Heart right ventricle (tissue), 16 donors: ENCODE measurements around the gene TRPC6. TPM values are rescaled to one million over a fixed set of nuclear protein-coding genes. Genes with fewer than 3 reads are reported as not detected.

Experiments used
- ATAC-seq, 8 donors: fragments of 200-7000 bp; cut with Tn5 transposase; one replicate each; pipeline ENCODE4 v1.9.1; 2020; ENCODE audit warnings: mild to moderate bottlenecking in 8 of 8, moderate library complexity in 8 of 8, moderate number of reproducible peaks in 1 of 8
- DNase-seq, 2 donors: peaks; one replicate each; pipeline ENCODE4 v3.0.0-alpha.2; 2020
- H3K27ac ChIP-seq, 10 donors: fragments of 200-600 bp; sonication (generic) in 2 of 10; one replicate each; pipeline versions ENCODE4 v1.5.0 to v1.8.0; 2020 to 2022; ENCODE audit warnings: mild to moderate bottlenecking in 3 of 10
- H3K27me3 ChIP-seq, 7 donors: fragments of 200-600 bp; one replicate each; pipeline ENCODE4 v1.8.0; 2021 to 2022; ENCODE audit warnings: mild to moderate bottlenecking in 2 of 7
- H3K36me3 ChIP-seq, 9 donors: fragments of 200-600 bp; sonication (generic) in 1 of 9; one replicate each; pipeline versions ENCODE4 v1.5.0 to v1.8.0; 2020 to 2022; ENCODE audit warnings: mild to moderate bottlenecking in 2 of 9
- H3K4me1 ChIP-seq, 9 donors: fragments of 200-600 bp; sonication (generic) in 1 of 9; one replicate each; pipeline versions ENCODE4 v1.5.0 to v1.8.0; 2020 to 2022; ENCODE audit warnings: mild to moderate bottlenecking in 4 of 9
- H3K4me3 ChIP-seq, 10 donors: fragments of 200-600 bp; sonication (generic) in 2 of 10; one replicate each; pipeline versions ENCODE4 v1.5.0 to v1.8.0; 2020 to 2022; ENCODE audit warnings: mild to moderate bottlenecking in 7 of 10, moderate library complexity in 2 of 10
- H3K9me3 ChIP-seq, 11 donors: fragments of 200-600 bp in 10 of 11; sonication (generic) in 2 of 11; one replicate each; pipeline versions ENCODE4 v1.5.0 to v1.8.0; 2013 to 2022; ENCODE audit warnings: mild to moderate bottlenecking in 2 of 11, control low read depth in 1 of 11, moderate library complexity in 1 of 11
- WGBS, 2 donors: extraction: QIAGEN DNeasy Blood & Tissue Kit; methylation state at CpG; one replicate each; pipeline ENCODE4 v1.1.7; 2013; ENCODE audit warnings: inconsistent platforms in 1 of 2; 5-methylcytosine and 5-hydroxymethylcytosine counted together
- intact Hi-C, 10 donors: fragments of 100-400 bp; cut with DNase I; formaldehyde crosslinking; loops; one replicate each; pipeline versions ENCODE4 v1.11.1 to v1.14.2; 2022
- polyA plus RNA-seq, 2 donors: library from polyadenylated mRNA; stranded (reverse); fragments of 200-250 nt; gene quantifications; one replicate each; pipeline ENCODE4 v1.2.3, GENCODE V29; 2013
- total RNA-seq, 10 donors: library from RNA; stranded (reverse); fragmentation: NEBNext Ultra II Directional in 3 of 10; extraction: Animal tissue kit (Norgen Biotek cat#: 25700) in 3 of 10; gene quantifications; one replicate each; pipeline versions ENCODE4 v1.2.1 to v1.2.4, GENCODE V29; 2021 to 2023
- TF ChIP-seq, protein P1 (sequence below), 9 donors: fragments of 200-600 bp; sonication (generic) in 2 of 9; IDR thresholded peaks; one replicate each; pipeline versions ENCODE4 v1.5.0 to v1.8.0; 2021 to 2022; ENCODE audit warnings: antibody characterized with exemption in 9 of 9, mild to moderate bottlenecking in 5 of 9, moderate library complexity in 1 of 9
- donor health status: Arrhythmogenic right ventricular cardiomyopathy.
- donor health status: ischemic (EF 13 %, LVEDD 7.1; RV severe dilation, severe dysfunction).
- donor health status: healthy with polysubstance abuse.
- donor health status: DM: no; HTN: yes; CAD: no.
- donor health status: DM: no; HTN: no; CAD: no.
- donor health status: ischemic (EF 25% LVEDD 6.9; RV normal size, moderate dysfunction).
- donor health status: ischemic (EF 25% LVEDD 5.7; RV mildly dilated, moderate dysfunction).
- donor health status: healthy.
- donor health status: DM: yes; HTN: yes; CAD: no.
- donor health status: Ischemic cardiomyopathy.
- donor health status: ischemic (EF 35%, LVEDD 5.7; RV mildly dilated, moderate dysfunction).
- donor health status: nonischemic (EF 11% LVEDD 7.7; RV severe dilation, severe dysfunction).
- donor health status: DM: yes; HTN: yes; CAD: no.
- donor health status: PGD.
- donor health status: ischemic (EF 29% LVEDD 5.4; RV normal size, mild dysfunction).
- donor health status: nonischemic (EF 23%, LVEDD 6.1; RV moderate dilation, normal function).

The TRPC6 gene
- total and polyA plus RNA-seq, 12 donors = 0.14 to 1.4 (median 0.40) TPM

DNA sequence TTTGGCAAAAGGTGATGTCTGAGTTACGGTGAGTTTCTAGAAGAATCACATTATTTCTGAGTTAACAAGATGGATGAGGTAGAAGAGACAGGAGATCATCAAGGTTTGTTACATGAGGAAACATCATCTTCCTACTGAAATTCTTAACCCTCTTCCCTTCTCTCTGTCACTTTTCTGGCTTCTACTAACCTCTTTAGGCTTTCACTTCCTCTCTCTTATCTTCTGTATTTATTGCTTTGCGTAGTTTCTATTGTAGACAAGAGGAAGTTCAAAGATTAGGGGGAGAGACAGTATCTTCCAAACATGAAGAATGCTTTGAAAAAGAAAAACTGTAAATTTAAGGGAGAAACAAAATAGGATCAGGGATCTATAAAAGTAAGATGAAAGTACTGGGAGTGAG, 75.4 kb downstream of the TRPC6 start:
- ATAC-seq (no peak), DNase-seq (no peak)
- H3K27ac ChIP-seq = no peak overlapping the region
- peaks cover 0 to 4% (median 0%) of the 10 kb centered on the region in 11 donors for H3K9me3 ChIP-seq
- TF ChIP-seq, protein P1, sequence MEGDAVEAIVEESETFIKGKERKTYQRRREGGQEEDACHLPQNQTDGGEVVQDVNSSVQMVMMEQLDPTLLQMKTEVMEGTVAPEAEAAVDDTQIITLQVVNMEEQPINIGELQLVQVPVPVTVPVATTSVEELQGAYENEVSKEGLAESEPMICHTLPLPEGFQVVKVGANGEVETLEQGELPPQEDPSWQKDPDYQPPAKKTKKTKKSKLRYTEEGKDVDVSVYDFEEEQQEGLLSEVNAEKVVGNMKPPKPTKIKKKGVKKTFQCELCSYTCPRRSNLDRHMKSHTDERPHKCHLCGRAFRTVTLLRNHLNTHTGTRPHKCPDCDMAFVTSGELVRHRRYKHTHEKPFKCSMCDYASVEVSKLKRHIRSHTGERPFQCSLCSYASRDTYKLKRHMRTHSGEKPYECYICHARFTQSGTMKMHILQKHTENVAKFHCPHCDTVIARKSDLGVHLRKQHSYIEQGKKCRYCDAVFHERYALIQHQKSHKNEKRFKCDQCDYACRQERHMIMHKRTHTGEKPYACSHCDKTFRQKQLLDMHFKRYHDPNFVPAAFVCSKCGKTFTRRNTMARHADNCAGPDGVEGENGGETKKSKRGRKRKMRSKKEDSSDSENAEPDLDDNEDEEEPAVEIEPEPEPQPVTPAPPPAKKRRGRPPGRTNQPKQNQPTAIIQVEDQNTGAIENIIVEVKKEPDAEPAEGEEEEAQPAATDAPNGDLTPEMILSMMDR (IDR thresholded peaks at IDR 0.05) = no peak
- H3K4me1 ChIP-seq = no peaks in the 10 kb centered on the region
- intact Hi-C loops = no loop called here
- H3K27me3 ChIP-seq = no peaks in the 10 kb centered on the region
- H3K4me3 ChIP-seq = no peak overlapping the region
- WGBS, 2 donors = 38 to 42% methylated on average over 2 of the region's 2 CpGs
- H3K36me3 ChIP-seq = no peaks in the 10 kb centered on the region

DNA sequence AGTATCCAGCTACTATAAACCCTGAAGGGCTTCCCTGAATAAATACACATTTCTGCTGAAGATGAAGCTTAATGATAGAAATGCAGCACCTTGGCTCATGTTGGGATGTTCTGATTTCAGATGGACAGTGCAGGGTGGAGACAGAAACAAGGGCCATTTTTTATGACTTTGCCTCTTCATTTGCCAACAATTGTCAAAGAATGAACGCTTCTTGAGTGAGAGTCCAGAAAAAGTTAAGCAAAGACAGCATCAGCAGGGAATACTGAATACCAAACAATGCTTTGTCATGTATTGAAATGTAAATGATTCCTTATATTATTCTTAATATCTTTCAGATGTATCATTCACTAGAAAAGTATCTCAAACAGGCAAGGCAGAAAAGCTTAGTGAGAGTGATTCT, 84.9 kb downstream of the TRPC6 start:
- Histone ChIP-seq H3K27ac (no peak overlapping the region), H3K36me3 (no peaks in the 10 kb centered on the region), H3K27me3 (no peaks in the 10 kb centered on the region), H3K9me3 (no peaks in the 10 kb centered on the region), H3K4me3 (no peak overlapping the region), H3K4me1 (peaks cover 0 to 5% (median 0%) of the 10 kb centered on the region in 9 donors)
- WGBS, 2 donors = 74 to 79% methylated on average over 1 of the region's 1 CpG
- TF ChIP-seq, protein P1 (IDR thresholded peaks at IDR 0.05) = no peak
- DNase-seq (no peak), ATAC-seq (no peak)
- intact Hi-C loops = no loop called here

- H3K27me3 ChIP-seq = no peaks in the 10 kb centered on the region
- DNase-seq (no peak), ATAC-seq (no peak)
- intact Hi-C loops = no loop called here
- H3K36me3 ChIP-seq = no peaks in the 10 kb centered on the region
- WGBS, 2 donors = 17 to 26% methylated on average over 5 of the region's 5 CpGs
- TF ChIP-seq, protein P1 (IDR thresholded peaks at IDR 0.05) = no peak
- peaks cover 0 to 5% (median 0%) of the 10 kb centered on the region in 9 donors for H3K4me1 ChIP-seq
- H3K9me3 ChIP-seq = no peaks in the 10 kb centered on the region
- H3K4me3 ChIP-seq = no peak overlapping the region
- no peak overlapping the region for H3K27ac ChIP-seq
Observed at GRCh38 chr11:101497291-101497690, 86.5 kb downstream of the TRPC6 start.

- 26 to 57% methylated on average over 2 of the region's 2 CpGs for WGBS, 2 donors
- intact Hi-C loops = no loop called here
- DNase-seq (no peak), ATAC-seq (no peak)
- Histone ChIP-seq H3K27me3 (no peaks in the 10 kb centered on the region), H3K4me1 (no peaks in the 10 kb centered on the region), H3K27ac (no peak overlapping the region), H3K9me3 (peaks cover 0 to 7% (median 0%) of the 10 kb centered on the region in 11 donors), H3K36me3 (no peaks in the 10 kb centered on the region), H3K4me3 (no peak overlapping the region)
- TF ChIP-seq, protein P1 (IDR thresholded peaks at IDR 0.05) = no peak
Observed at GRCh38 chr11:101487775-101488174, 96.0 kb downstream of the TRPC6 start.
